ENCODE data around the gene KIF20B.
A peak's percentile ranks its signal among the peaks of the same experiment; 100 is the strongest.
"Not testable (repeated sequence)": the region's sequence is repeated elsewhere in the genome, so short reads cannot be mapped to it uniquely, and the experiment has no call there.

The KIF20B gene

DNA sequence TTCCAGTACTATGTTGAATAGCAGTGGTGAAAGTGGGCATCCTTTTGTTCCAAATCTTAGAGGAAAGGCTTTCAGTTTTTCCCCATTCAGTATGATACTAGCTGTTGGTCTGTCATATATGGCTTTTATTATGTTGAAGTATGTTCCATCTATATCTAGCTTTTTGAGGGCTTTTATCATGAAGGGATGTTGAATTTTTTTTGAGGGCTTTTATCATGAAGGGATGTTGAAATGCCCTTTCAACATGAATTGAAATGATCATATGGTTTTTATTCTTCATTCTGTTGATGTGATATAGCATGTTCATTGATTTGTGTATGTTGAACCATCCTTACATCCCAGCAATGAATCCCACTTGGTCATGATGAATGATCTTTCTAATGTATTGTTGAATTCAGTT is 75.3 kb downstream of the KIF20B start:
- DNase-seq (ENCODE audit: low read depth), result no peak

DNA sequence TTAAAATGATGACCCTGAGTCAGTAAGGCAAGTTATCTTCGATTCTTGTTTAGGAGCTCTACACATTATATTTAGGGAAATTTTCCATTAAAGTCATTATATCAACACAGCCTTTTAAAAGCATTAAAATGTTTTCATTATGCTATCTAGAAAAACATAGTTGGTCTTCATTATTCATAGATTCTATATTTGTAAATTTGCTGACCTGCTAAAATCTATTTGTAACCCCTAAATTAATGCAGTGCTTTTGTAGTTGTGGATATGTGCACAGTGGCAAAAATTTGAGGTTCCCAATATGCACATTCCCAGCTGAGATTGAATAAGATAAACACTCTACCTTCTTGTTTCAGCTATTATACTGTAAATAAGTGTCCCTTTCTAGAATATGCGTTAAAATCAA is 81.1 kb downstream of the KIF20B start:
- no peak for DNase-seq (ENCODE audit: low read depth)

DNA sequence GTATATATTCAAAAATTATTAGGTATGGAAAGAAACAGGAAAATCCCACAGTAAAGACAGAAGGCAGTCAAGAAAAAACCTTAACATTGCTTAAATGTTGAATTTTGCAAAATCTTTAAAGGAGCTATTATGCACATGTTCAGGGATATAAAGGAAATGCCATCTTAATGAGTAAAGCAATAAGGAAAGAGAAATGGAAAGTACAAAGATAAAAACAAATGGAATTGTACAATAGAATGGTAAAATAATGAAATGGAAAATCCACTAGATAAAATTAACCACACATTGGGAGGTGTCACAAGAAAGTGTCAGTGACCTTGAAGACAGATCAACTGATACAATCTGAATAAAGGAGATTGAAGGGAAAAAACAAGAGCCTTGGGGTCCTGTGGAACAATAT is 82.0 kb downstream of the KIF20B start:
- DNase-seq (ENCODE audit: low read depth), result no peak

DNA sequence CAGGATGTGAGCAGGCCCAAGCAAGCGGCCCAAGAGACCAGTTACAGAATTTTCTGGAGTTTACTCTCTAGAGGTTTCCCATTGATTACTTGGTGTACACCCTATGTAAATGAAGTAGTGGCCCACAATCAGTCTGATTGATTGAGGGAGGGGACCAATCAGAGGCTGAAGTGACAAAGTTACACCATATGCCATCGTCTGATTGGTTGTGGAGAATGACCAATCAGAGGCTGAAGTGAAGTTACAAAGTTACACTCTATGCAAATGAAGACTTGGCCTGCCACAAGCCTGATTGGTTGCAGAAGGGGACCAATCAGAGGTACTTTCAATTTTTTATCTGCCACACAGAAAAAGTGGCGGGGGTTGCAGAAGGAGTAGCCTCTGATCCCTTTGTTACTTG is 83.7 kb downstream of the KIF20B start:
- no peak for DNase-seq (ENCODE audit: low read depth)

DNA sequence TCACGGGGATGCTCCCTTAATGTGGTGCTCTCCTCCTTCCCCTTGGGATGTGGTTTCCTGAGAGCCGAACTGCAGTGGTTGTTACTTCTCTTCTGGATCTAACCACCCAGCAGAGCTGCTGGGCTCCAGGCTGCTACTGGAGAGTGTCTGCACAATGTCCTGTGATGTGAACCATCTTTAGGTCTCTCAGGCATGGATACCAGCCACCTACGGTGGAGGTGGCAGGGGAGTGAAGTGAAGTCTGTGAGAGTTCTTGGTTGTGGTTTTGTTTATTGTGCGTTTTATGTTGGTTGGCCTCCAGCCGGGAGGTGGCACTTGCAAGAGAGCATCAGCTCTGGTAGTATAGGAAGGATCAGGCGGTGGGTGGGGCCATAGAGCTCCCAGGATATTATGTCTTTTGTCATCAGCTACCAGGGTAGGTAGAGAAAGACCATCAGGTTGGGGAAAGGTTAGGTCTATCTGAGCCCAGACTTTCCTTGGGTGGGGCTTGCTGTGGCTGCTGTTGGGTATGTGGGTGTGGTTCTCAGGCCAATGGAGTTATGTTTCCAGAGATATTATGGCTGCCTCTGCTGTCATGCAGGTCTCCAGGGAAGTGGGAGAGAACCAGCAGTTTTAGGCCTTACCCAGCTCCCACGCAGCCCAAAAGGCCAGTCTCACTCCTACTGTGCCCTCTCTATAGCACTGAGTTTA is 87.9 kb downstream of the KIF20B start:
- no peak for DNase-seq (ENCODE audit: low read depth)

DNA sequence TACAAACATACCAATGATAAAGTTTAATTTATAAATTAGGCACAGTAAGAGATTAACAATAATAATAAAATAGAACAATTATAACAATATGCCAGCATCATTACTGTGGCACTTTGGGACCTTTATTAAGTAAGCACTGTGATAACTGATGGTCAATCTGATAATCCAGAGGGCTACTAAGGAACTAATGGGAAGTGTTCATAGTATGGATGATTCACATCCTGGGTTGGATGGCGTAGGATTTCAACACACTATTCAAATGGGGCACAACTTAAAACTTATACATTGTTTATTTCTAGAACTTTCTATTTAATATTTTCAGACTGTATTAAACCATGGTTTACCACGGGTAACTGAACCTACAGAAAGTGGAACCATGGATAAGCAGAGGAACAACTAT is 90.8 kb downstream of the KIF20B start:
- DNase-seq (ENCODE audit: low read depth), result no peak

DNA sequence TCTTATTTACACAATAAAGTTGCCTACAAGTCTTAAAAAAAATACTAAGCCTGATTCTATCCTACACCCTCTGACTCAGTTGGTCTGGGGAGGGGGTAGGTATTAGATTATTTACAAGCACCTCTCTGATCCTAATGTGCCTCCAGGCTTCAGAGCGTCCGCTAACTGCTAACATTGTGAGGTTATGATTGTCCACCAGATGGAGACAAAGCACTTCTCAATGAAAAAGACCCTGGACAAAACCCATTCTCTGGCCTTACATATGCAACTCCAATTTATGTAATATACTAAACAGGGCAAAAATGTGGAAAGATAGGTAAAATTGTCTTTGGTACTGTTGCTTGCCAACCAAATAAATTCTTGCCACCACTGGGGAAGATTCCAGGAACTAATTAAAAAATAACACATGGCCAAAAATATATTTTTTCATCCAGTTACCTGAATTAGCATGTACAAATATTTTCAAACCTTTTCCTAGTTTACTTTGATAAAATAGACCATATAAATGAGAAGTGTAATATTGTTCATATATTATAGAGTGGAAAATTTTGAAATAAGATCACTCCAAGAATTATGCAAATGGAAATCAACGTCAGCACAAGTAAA is 92.4 kb downstream of the KIF20B start:
- peak; percentile 63 for DNase-seq (ENCODE audit: low read depth)

DNA sequence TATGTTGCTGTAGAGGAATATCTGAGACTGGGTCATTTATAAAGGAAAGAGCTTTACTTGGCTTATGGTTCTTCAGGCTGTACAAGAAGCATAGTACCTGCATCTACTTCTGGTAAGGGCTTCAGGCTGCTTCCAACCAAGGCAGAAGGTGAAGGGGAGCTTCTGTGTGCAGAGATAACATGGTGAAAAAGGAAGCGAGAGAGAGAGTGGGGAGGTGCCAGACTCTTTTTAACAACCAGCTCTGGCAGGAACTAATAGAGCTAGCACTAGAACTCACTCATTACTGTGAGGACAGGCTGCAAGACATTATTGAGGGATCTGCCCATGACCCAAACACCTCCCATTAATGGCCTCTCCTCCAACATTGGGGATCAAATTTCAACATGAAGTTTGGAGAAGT is 94.5 kb downstream of the KIF20B start:
- no peak for DNase-seq (ENCODE audit: low read depth)

DNA sequence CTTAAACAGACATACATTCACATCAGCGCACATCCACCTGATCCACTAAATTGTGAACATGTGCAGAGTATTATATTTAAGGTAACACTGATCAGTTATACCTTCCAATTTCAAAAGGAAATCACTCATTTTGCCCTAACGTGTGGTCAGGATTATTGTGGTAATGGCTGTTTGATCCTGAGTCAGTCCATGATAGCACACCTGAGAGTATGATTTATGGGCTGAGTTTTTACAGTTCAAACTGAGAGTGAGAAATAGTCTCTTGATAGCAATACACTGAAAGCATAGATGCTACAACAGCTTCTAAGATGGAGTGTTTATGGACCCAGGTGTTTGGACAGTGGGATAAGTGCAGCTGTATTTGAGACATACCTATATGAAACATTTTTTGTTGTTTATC is 96.7 kb downstream of the KIF20B start:
- DNase-seq (ENCODE audit: low read depth), result no peak

DNA sequence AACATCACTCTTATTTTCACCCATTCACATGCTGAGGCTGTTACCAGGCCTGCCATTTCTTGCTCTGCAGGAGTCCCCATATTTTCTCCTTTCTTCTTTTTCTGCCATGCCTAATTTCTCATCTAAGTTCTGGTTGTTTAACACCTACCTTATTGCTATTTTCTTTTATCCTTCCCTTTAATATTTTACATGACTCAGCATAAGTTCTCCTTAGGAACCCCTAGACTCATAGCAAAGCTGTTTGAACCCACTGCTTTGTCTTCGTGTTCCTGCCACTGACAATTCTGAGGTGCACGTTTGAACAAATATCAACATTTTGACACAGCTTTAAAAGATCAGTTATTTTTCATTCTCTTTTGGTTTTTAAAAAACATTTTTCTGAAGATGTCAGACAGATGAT is 98.2 kb downstream of the KIF20B start:
- DNase-seq (ENCODE audit: low read depth), result no peak

DNA sequence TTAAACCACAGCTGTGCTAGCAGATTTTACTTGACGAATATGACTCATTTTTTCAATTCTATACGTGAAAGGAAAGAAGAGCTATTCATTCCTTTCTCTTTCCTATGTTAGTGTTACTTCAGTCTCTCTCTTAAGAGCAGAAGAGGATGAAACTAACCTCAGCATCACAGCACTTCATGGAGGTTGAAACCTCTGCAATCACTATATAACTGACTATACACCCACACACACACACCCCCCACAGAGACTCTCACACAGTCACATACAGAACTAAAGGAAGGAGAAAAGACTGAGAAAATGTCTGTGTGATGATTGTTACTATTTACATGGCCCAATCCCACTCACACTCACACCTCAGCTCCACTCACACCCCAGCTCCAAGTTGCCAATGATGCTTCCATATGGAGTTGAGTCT is 104.2 kb downstream of the KIF20B start:
- no peak for DNase-seq (ENCODE audit: low read depth)

DNA sequence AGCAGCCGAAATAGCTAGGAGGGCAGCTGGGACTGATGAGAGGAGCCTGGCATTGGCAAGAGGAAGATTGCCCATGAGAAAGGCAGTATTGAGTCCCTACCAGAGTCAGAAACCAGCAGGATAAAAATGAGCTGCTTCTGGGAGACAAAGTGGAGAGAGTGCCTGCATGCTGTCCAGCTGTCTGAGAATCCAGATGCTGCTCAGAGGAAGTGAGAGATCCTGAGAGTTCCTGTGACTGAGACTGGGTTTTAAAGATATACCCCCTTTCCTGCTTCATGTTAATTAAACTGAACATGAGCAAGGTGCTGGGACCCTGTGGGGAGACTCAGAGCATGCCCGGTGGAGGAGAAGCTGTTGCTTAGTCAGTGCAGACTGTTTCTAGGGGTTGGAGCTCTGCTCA is 107.5 kb downstream of the KIF20B start:
- DNase-seq (ENCODE audit: low read depth), result no peak

DNA sequence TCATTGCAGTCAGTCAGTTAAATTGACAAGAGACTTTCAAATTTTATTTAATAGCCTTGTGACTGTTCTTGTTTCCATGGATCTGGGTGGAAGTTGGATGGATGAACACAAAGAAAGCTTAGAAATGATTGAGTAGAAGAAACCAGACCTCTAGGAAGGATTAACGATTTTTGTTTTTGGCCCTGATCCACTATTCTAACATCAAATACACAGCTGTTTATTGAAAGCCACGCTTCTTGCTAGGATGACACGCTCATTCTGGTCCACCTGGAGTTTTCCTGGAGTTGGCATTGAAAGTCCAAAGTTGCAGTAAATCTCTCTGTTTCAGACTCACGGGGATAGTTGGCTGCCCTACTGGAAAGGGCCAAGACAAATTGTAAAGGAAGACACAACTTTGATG is 108.4 kb downstream of the KIF20B start:
- no peak for DNase-seq (ENCODE audit: low read depth)

DNA sequence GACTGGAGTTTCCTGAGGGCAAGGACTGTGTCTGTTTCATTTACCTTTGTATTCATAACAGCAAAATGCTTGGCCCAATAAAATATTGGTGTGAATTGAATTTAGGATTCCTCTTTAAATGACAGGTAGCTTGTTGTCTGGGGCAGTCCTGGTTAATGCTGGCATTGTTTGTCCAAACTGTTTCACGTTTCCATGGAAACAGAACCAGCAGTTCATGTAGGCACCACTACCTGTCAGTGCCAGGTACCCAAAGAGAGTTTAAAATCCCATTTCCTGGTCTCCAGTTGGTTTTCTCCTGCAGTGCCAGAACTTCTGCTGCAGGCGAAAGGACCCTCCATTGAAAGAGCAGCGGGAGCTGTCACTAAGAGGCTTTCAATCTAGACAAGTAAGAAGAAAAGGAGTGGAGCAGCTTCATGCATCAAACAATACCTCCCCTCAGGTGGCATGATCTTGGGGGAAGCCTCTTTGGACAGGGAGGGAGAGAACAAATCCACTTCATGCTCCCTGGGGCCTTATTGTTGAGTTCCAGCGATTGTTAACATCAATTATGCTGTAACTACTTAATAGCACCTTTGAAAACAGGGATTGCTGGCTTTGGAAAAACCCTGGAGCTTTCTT is 109.6 kb downstream of the KIF20B start:
- DNase-seq (ENCODE audit: low read depth), result no peak

DNA sequence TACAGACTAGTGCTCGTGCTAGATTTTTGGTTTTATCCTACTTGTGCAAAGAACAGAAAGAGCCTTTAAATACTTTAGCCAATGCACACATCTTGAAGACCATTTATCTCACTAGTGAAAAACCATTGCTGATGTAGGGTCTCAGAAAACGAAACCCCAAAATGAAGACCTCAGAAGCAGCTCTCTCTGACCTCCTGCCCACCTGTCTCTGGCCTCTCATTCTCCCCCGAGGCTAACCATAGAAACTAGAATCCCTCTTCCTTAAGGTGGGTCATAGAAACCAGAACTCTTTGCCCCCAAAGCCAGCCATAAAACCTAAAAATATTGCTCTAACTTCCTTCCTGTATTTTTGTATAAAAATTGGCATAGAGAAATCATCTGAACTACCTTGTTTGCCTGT is 112.2 kb downstream of the KIF20B start:
- DNase-seq (ENCODE audit: low read depth), result no peak

DNA sequence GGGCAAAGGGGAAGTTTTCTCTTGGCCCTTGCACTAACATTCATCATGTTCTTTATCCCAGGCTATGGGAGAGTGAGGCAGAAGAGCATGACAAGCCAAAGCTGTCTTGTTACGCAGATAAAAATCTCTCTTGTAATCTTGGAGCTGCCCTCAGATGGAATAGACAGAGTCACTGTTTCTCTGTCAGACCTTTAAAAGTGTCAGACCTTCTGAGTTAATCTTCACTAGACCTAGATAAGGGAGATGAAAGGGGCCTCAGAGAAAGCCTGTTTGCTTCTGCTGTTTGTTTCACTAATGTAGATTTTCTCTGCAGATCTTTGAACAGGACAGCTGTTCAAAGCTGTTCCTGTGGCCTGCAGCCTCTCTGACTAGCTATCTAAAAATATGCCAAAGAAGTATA is 112.9 kb downstream of the KIF20B start:
- no peak for DNase-seq (ENCODE audit: low read depth)

DNA sequence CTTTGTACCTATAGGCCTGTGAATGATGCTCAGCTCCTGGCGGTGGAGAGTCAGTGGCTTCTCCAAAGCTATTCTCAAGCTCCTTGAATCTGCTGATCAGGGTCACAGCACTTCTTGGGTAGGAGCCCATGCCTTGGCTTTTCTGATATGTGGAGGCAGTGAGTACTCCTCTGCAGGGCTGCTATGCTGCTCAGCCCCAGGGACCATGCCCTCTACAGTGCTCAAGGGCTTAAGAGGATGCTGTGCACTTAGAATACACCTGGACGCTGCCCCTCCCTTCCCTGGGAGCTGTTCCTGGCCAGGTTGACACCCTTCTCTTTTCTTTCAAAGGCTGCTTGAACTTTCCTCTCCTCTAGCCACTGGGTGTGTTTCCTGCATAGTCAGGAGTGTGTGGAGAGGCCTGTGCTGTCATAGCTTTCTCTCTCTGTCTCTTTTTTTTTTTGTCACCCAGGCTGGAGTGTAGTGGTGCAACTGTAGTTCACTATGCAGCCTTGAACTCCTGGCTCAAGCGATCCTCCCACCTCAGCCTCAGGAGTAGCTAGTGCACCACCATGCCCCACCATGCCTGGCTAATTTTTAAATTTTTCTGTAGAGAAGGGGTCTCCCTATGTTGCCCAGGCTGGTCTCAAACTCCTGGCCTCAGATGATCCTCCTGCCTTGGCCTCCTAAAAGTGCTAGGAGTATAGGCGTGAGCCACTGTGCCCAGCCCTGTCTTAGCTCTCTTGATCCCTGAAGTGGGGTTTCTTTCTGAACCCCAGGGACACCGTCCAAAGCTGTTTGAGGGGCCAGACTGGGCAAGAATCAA is 113.9 kb downstream of the KIF20B start:
- DNase-seq (ENCODE audit: low read depth), result no peak

DNA sequence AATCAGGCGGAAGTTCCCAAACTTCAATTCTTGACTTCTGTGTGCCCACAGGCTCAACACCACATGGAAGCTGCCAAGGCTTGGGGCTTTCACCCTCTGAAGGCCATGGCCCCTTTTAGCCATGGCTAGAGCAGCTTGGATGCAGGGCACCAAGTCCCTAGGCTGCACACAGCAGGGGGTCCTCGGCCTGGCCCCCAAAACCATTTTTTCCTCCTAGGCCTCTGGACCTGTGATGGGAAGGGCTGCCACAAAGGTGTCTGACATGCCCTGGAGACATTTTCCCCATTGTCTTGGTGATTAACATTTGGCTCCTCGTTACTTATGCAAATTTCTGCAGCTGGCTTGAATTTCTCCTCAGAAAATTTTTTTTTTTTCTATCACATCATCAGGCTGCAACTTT is 117.6 kb downstream of the KIF20B start:
- DNase-seq (ENCODE audit: low read depth), result not testable (repeated sequence)
